Measurements from ENCODE around the gene SLIT3. TPM values are rescaled to one million over a fixed set of nuclear protein-coding genes. Genes with fewer than 3 reads are reported as not detected.

SLIT3 gene
- total RNA-seq, 1 experiment from 2014 or later = 0.92 TPM

GRCh38 chr5:168755548-168756093 is 545.3 kb downstream of the SLIT3 start:
- no peak for DNase-seq
- Histone ChIP-seq H3K4me1 (ENCODE audit: insufficient read depth, low read length) (peaks cover 7% of the 10 kb centered on the region; the same call in 1 of the 2 replicates), H2BK120ac (ENCODE audit: low read depth, low read length, poor library complexity, severe bottlenecking) (no peak overlapping the region), H2BK5ac (ENCODE audit: insufficient read length, low read length) (no peak overlapping the region), H4K5ac (ENCODE audit: insufficient read length, low read depth, low read length) (no peak overlapping the region), H3K9ac (ENCODE audit: extremely low read depth, insufficient read length, low read length) (no peak overlapping the region), H3K27ac (ENCODE audit: insufficient read length, low read depth, low read length) (no peak overlapping the region), H3K4me2 (ENCODE audit: insufficient read depth, insufficient read length, low read length) (no peak overlapping the region), H3K9me3 (ENCODE audit: control insufficient read depth, low read depth, low read length) (no peaks in the 10 kb centered on the region), H3K14ac (ENCODE audit: insufficient read depth, low read length) (no peak overlapping the region), H2BK15ac (ENCODE audit: low read depth, low read length) (no peak overlapping the region), H3K4ac (ENCODE audit: low read depth, low read length) (no peak overlapping the region), H3K79me2 (ENCODE audit: insufficient read depth, low read length) (no peaks in the 10 kb centered on the region), H2AFZ (ENCODE audit: low read length) (no peak overlapping the region), H4K91ac (ENCODE audit: insufficient read length, low read depth, low read length) (no peak overlapping the region), H2BK20ac (ENCODE audit: low read depth, low read length, poor library complexity, severe bottlenecking) (no peak overlapping the region), H2BK12ac (ENCODE audit: insufficient read length, low read depth, low read length) (no peak overlapping the region), H2AK5ac (ENCODE audit: insufficient read length, low read length) (no peak overlapping the region), H3T11ph (ENCODE audit: low read length) (no peak overlapping the region), H3K79me1 (ENCODE audit: insufficient read depth, low read depth, low read length, poor library complexity, severe bottlenecking) (no peaks in the 10 kb centered on the region), H4K20me1 (ENCODE audit: control insufficient read depth, insufficient read depth, insufficient read length) (no peaks in the 10 kb centered on the region), H3K56ac (ENCODE audit: insufficient read length, low read depth, low read length) (no peak overlapping the region), H3K23ac (ENCODE audit: insufficient read length, low read depth, low read length) (no peak overlapping the region), H3K27me3 (ENCODE audit: insufficient read depth, low read length) (no peaks in the 10 kb centered on the region), H3K18ac (ENCODE audit: insufficient read length, low read depth, low read length) (no peak overlapping the region), H4K8ac (replicated peaks; ENCODE audit: insufficient read length, low read depth, low read length) (no peak overlapping the region), H3K23me2 (ENCODE audit: insufficient read length, low read depth, low read length, poor library complexity, severe bottlenecking) (no peaks in the 10 kb centered on the region)
- Mint-ChIP-seq H3K9me3 (no peaks in the 10 kb centered on the region), H3K4me1 (peaks cover 11 to 14% of the 10 kb centered on the region in 2 experiments), H3K27ac (no peak overlapping the region), H3K4me3 (no peak overlapping the region), H3K27me3 (ENCODE audit: low read depth) (peaks cover 16% of the 10 kb centered on the region), H3K36me3 (ENCODE audit: insufficient read depth in 1 of 3, low read depth in 3 of 3) (no peaks in the 10 kb centered on the region)
- no CpG with 5 or more reads among the region's 7 CpGs for WGBS (ENCODE audit: extremely low coverage, insufficient read length, low lambda C conversion rate)
- no peak for TF ChIP-seq CTCF (conservative IDR thresholded peaks at IDR 0.05)
